Stimulated activated CD8-positive, alpha-beta memory T cell treated with anti-CD3 and anti-CD28 coated beads, Interleukin-7, amount 100 ng/mL, for 1 hour (primary cell): ENCODE results near the gene CXCL17.

Experiments
- DNase-seq, 2 donors: peaks; one replicate each; pipeline ENCODE4 v3.0.0-alpha.2; 2020; ENCODE audit warnings: low read depth in 2 of 2

The CXCL17 gene

DNA sequence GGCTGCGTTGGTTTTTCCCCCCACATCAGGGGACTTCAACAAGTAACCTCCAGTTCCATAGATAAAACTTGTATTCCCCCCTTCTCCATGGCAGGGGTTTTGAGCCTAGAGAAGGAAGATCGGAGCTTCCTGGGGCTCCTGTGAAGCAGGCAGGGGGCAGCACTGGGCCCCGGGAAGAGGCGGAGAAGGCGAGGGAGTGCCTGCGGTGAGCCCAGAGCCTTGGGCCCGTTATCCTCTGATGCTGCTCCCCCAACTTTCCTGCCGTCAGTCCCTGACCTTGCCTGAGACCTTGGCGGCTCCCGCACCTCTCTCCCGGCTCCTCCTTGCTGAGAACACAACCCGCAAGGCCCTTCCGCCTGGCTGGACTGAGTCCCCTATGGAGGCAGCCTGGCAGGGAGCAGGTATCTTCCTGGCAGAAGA is 18.0 kb downstream of the CXCL17 start:
- DNase-seq, result no peak

DNA sequence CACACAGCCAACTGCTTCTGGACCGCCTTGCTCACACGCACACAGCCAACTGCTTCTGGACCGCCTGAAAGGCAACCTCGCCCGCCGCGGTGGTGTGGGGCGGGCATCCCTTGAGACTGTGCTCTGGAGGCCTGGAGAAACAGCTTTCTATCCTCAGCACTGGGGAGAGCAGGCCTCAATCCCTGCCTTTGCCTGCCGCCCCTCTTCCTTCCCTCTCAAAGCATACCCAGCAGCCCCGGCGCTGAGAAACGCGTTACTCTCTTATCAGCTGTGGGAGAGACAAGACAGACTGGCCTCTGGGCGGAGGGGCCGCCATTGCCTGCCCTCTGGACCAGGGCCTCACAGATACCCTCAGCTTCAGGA is 18.4 kb downstream of the CXCL17 start:
- DNase-seq, result no peak

DNA sequence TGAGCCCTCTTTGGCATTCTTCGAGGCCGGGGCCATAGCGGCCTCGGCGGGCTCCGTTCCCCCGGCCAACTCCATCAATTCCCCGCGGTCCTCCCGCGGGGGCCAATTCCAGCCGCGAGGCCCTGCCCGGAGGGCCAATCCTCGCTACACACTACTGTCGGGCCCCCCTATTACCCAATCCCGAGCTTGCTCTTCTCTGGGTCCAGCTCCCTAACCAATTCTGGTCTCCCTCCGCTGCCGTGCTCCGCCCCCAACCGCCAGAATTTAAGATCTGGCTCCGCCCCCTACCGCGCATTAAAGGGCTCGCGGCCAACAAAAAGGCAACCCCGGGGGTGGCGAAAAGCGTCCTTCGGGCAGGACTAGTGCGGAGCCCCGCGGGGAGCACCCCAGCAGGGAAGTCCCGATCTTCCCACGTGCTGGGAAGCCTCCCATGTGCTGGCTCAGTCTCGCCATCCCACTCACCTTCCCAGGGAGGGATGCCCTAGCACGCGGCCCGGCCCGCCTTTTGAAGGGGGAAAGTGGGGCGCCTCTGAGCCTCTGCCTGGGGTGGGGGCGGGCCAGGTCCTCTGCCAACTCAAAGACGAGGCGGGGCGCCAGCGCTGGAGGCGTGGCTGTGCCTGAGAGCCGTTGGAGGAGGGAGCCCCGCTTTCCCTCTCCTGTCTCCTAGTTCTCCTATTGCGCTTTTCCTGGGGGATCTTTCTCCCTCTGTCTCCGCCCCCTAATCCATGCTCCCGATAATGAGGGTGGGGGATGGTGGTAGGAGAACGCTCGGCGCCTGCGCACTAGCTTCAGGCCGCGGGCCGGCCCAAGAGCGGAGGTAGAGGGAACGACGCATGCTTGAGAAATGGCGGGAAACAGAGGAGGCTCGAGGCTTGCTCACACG is 19.0 kb downstream of the CXCL17 start:
- peak; percentile 85 to 87 for DNase-seq

DNA sequence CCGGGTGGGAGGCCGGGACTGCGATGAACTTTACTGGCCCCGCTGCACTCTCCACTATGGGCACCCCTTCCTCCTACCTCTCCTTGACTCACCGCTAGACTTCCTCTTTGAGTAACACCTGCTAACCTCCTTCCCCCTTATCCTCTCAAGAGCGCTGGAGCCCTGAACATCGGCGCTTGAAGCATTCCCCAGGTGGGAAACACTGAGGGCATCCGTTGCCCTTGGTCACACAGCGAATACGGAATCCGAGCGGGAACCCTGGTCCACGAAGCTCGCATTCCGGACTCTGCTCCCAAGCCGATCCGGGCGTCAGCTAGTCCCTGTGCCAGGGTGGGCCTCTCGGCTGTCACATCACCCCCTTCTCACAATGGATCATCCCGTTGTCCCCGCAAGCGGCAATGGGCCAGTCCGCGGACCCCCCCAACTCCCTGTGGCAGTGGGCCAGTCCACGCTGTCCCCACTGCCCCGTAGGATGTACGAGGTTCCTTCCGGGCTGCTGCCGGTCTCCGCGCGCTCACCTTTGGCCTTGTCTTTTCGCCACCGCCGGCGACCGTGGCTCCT is 19.8 kb downstream of the CXCL17 start:
- DNase-seq, result peak in 1 of 2 donors; percentile 18

DNA sequence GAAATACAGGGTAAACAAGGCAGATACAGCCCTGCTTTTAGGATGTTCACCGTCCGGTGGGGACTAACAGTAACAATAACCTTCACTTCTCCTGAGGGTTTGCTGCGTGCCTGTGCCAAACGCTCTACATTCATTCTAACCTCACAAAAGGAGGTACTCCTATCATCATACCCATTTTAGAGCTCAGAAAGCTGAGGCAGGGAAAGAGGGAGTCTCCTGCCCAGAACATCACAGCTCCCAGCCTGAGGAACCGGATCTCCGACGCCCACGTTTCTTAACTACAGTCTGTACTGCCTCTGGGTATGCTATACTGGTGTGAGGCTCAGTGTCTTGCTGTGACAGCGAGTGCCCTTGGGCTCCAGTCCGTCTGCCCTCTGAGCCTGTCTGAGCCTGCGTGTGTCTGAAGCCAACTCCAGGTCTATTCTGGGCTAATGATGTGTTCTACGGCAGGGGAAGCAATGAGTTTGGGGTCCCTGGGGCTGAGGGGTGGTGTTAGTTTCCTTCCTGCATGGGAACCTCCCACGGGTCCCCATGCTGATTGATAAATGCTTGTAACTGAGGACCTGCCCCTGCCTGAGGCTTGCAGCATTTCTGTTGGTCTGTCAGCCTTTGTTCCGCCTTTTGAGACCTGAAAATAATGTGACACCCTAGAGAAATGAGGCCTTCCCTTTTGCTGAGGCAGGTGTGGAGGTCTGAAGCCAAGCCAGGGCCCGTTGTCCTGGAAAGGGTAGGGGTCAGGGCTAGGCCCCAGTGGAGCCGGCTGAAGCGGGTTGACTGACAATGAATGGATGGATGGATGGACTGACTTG is 20.4 kb downstream of the CXCL17 start:
- no peak for DNase-seq

DNA sequence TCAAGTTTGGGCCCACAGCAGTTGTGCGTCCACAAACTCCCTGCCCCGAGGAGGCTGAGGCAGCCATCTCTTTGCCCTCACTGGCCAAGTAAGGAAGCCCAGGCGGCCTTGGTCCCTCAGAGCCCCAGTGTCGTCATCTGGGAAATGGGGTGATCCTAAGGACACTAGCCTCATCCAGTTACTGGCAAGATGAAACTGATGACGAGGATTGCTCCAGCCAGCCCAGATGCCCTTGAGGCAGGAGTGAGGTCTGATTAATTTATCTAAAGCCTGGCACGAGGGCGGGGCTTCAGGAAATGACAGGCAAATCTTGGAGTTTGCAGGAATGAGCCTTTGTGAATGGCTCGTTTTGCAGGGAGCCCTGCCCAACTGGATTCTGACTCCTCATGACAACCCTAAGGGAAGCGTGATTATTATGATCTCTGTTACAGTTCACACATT is 21.1 kb downstream of the CXCL17 start:
- no peak for DNase-seq

DNA sequence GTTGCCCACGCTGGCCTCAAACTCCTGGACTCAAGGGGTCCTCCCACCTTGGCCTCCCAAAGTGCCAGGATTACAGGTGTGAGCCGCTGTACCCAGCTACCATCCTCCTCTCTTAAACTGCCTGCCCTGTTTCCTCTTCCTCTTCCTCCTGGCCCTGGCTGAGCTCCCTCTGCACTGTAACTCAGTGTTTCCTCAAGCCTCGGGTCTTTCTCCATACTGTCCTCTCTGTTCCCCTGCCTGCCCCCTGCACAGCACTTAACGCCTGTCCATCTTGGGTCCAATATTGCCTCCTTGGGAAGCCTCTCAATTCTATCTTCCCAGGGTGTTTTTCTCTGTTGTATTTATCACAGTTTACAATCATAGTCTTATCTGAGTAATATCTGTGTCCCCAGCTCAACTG is 21.6 kb downstream of the CXCL17 start:
- DNase-seq, result no peak

DNA sequence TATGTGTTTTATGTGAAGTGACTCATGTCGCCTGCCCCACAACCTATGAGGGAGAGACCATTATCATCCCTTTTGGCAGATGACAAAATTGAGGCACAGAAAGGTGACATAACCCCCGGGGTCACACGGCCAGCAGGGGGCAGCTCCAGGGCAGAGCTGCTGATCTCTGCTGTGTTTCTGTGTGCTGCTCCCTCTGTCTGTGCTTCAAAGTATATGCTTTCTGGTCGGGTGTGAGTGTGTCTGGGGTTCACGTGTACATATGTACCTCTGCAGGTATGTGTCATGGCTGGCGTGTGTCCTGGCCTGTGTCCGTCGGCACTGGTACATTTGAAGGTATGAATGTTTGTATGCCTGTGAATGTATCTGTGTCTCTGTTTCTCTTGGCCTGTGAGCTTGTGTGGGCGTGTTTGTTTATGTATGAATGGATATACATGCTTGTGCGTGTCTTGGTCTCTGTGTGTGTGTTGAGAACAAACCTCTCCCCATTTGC is 22.6 kb downstream of the CXCL17 start:
- DNase-seq, result peak; percentile 40 to 58

DNA sequence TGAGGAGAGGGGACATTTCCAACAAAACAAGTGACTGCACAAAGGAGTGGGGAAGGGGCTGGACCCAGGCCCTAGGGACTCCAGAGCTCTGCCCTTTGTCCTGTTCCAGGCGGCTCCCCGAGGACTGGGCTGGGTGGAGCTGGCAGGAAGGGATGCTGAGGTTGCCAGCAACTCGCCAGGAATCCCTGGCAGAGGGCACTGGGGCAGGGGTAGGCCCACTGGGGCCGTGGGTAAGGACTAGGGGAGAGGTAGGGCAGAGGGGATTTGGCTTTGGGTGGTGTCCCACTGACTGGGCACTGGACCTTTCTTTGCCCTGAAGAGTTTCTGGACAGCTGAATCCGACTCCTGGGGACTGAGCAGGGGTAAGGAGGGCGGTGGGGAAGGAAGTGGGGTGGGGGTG is 23.4 kb downstream of the CXCL17 start:
- DNase-seq, result no peak

DNA sequence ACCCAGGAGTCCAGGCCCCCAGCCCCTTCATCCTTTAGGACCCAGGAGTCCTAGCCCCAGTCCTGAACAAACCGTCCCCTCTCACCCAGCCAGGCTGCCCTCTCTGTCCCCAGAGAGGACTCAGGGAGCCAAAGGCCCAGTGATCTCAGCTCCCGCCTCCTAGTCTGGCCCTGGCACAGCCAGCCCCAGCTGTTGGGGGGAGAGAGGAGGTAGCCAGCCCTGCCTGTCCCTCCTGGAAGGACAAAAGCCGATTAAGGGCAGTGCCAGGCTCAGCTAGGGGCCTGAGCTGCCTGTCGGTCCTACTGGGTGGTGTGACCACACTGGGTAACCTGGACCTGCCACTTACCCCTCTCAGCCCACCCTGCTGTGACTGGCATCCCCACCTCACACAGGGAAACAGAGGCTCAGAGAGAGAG is 30.1 kb downstream of the CXCL17 start:
- no peak for DNase-seq

DNA sequence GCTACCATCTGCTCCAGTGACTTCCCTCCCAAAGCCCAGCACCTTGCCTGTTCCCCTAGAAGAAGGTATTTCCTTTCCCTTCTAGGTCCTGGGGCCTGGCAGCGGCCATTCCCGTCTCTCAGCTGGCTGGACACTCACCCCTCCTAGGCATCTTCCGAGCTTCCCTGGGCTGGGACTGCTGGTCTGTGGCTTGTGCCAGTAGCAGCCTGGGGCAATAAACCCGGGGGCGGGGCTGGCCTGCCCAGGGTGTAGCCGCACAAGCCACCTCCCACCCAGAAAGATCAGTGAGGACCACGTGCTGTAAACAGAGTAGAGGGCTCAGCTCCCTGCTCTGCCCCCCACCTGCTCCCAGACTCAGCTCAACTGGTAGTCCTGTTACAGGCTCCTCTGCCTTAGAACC is 30.5 kb downstream of the CXCL17 start:
- DNase-seq, result no peak

DNA sequence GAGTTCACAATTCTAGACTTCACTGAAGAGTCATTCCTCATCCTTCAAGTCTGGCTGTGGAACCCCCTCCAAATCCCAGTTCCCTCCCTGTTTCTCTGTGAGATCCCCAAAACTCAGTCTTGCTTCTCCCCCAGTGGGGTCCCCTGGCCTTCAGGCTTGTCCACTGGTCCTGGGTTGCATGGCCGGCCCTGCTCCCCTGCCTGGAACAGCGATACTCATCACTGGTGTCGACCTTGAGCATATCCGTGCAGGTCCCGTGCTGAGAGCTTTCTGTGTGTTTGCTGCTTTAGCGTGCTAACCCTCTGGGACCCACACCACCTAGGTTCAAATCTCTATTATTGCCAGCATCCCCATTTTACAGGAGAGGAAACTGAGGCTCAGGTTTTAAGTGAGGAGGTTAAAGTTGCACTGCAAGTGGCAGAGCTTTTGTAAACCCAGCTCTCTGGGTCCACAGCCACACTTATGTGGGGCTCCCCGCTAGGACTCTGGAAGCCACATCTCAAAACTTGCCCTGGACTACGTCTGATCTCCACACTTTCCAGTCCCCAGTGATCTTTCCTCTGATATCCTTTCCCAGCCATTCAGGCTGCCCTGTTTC is 31.1 kb downstream of the CXCL17 start:
- DNase-seq, result no peak

DNA sequence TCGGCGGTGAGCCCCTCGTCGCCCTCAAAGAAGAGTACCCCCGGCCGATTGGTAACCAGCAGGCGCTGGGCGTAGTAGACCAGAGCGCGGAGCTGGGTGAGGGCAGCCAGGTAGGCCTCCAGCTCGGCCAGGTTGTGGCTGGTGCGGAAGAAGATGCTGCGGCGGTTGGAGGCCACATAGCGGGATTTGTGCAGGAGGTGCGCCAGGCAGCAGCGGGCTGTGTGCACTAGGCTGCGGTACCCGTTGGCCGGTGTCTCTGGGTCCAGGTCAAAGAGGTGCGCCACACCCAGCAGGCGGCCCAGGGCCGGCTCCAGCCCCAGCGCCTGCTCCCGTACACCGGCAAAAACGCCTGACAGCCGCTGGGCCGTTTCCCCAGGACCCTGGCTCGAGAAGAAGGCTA is 32.4 kb downstream of the CXCL17 start:
- DNase-seq, result no peak

DNA sequence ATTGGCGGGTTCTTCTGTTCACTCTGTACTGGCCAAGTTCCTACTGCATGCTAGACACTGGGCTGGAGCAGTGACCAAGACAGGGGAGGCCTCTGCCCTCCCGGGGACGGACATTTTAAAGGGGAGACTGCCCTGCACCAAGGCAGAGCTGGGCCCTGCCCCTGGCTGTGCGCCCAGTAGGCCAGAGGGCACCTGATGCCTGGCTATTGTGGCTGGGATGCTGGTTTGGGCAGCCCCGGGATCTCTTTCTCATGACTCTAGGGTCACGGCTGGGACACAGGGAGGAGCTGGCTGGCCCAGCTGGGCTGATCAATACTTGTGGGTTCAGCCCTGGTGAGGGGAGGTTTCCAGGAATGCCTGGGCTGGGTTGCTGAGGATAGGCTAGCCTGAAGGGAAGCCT is 33.3 kb downstream of the CXCL17 start:
- DNase-seq, result no peak

DNA sequence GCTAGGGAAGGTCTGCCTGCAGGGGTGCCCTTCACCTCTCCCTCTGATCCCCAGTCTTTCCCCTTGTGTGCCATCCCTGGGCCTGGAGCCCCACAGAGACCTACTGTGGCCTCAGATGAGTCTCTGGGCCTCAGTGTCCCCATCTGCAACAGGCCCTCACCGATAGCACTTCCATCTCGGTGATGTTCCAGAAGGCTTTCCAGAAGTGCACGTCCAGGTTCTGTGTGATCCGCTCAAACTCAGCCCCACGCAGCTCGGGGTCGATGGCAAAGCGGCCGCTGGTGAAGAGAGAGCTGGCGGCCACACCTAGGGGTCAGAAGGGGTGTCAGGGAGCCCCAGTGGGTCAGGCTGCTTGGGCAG is 35.0 kb downstream of the CXCL17 start:
- DNase-seq, result no peak

DNA sequence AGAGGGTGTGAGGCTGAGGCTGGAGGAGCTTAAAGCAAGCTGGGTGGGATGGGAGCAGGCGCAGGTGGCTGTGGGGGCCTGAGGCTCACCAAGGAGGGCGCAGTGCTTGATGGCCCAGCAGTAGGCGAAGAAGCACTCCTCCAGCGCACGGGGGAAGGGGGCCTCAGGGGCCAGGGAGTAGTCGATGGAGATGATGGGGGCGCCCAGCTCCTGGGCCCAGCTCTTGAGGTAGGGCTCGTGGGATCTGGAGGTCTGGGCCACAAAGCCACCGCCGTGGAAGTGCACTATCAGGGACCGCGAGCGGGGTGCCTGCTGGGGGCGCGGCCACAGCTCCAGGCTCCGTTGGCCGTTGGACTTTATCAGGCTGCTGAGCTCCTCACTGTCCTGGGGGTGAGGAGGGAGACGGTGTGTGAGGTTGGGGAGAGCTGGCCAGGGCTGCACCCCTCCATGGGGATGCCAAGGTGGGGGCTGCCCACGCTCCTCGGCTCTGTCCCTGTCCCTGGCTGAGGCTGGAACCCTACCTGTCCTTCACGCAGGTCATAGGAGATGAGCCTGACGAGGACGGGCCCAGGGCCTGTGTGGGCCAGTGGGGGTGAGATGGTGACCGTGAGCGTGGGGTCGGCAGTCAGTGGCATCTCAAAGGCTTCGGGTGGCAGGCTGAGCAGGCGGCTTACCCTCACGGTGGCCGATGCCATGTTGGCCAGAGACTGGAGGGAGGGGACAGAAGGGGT is 35.5 kb downstream of the CXCL17 start:
- no peak for DNase-seq

DNA sequence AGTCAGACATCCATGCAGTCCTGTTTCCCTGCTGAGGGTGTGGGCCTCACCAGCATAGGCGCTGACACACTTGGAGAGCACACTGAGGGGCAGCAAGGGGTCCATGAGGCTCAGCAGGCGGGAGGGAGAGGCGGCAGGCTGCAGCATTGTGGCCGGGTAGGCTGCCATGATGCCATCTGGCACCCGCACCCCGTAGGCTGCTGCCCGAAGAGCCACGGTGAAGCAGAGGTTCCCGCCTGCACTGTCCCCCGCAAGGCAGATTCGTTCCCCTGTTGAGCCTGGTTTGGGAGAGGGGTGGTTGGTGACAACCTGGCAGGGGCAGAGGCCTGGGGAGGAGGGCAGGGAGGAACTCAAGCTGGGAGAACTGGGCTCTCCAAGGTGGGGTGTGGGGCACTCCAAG is 36.6 kb downstream of the CXCL17 start:
- no peak for DNase-seq

DNA sequence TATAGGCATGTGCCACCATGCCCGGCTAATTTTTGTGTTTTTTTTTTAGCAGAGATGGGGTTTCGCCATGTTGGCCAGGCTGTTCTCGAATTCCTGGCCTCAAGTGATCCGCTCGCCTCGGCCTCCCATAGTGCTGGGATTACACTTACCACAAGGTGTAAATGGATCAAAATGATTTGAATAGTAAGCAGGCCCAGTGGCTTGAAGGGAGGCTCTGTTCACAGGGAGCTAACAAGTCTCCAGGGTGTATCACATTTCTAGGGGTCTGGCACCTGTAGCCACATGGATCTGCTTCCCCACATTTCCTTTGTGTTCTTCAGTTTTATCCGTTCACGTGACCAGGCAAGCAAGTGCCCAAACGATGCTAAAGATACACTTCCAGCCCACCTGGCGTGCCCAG is 39.2 kb downstream of the CXCL17 start:
- no peak for DNase-seq

DNA sequence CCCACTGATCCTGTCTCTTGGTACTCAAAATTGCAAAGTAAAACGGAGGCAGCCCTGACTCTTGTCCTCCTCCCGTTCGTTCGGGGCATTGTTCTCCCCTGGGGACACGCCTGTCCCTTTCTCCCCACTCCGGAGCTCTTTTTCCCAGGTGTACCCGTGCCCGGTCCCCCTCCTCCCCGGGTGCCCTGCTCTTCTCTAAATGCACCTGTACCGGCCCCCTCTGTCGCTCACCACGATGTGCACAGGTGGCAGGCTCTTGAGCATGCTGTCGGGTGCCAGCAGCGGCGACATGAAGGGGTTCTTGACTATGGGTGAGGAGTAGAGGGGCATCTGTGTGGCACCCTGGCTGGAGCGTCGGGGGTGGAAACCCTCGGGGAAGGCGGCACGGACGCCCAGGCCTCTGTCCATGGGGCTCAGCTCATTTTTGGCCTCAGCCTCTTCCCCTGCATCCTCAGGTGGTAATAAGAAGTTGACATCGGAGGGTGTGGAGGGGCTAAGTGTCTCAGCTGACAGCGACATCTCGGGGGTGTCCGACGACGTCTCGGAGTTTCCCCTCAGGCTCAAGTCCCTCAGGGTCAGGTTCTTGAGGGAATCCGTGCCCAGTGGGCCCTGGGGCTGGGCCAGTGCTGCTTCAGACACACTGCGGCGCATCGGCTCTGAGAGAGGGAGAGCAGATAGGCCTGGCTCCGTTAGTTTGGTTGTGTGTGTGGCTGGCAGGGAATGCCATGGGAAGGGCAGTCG is 40.2 kb downstream of the CXCL17 start:
- no peak for DNase-seq

DNA sequence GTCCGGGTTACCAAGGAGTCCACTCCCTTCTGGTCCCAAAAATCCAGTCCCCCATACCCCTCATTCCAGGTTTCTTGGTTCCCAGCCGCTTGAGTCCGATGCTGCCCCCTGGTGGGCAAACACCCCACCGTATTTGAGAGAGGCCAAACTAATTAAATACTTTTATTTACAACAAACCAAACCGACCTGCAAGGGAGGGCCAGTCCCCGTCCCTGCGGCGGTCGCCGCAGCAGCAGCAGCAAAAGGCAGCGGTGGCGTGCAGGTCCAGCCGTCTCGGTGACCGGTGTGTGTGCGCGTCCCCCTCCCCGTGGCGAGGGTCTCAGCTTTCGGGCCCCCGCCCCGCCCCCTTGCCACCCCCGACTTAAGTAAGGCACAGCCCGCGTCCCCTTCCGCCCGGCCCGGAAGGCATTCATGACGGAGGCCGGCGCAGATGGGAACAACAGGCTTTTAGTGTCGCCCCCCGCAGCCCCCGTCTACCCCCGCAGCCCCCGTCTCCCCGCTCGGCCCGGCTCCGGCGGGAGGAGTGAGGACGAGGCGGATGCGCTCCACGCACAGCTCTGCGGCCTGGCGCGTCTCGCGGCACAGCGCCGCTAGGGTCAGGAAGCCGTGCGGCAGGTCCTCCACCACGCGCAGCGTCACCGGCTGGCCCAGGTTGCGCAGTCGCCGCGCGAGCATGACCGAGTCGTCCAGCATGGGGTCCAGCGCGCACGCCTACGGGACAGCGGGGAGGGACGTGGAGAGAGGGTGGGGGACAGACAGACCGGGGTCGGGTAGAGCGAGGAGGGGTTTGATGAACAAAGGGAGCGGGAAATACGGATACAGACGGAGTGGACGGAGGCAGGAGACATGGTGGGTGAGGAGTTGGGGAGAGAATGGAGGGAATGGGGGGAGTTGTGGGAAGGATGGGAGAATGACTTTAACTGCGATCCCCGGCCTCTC is 41.1 kb downstream of the CXCL17 start:
- peak; percentile 42 to 58 for DNase-seq
